NT2/D1 (cell line): Measurements from ENCODE around the gene FSTL3.
A peak's percentile ranks its signal among the peaks of the same experiment; 100 is the strongest.

ENCODE experiments used
- DNase-seq: peaks from one replicate; pipeline ENCODE4 v3.0.0-alpha.2; 2011; ENCODE audit warnings: low read depth, low spot score
- H3K27me3 ChIP-seq: 2 replicates; pipeline ENCODE4 v1.6.0; 2011; ENCODE audit warnings: mild to moderate bottlenecking; ENCODE audit not compliant: insufficient read length, insufficient read depth
- H3K36me3 ChIP-seq: 2 replicates; pipeline ENCODE4 v1.6.1; 2011; ENCODE audit warnings: mild to moderate bottlenecking, low read length, mixed read lengths; ENCODE audit not compliant: insufficient read depth, insufficient read length
- H3K4me1 ChIP-seq: 2 replicates; pipeline ENCODE4 v1.5.1; 2011; ENCODE audit not compliant: insufficient read depth, insufficient read length
- H3K4me3 ChIP-seq: 2 replicates; pipeline ENCODE4 v1.5.1; 2011; ENCODE audit warnings: low read depth; ENCODE audit not compliant: insufficient read length
- H3K9ac ChIP-seq: 2 replicates; pipeline ENCODE4 v1.6.0; 2011; ENCODE audit warnings: low read depth; ENCODE audit not compliant: insufficient read length
- H3K9me3 ChIP-seq: 2 replicates; pipeline ENCODE4 v1.5.1; 2011; ENCODE audit warnings: mild to moderate bottlenecking, low read length; ENCODE audit not compliant: insufficient read depth
- SUZ12 ChIP-seq: IDR thresholded peaks from 2 replicates; pipeline ENCODE4 v1.6.1; 2011; ENCODE audit not compliant: insufficient read length, insufficient read depth; ENCODE audit errors: extremely low read depth
- YY1 ChIP-seq: IDR thresholded peaks from 2 replicates; pipeline ENCODE4 v1.6.1; 2011; ENCODE audit not compliant: insufficient read length, insufficient read depth
- ZNF274 ChIP-seq: IDR thresholded peaks from 2 replicates; pipeline ENCODE4 v1.6.1; 2011; ENCODE audit warnings: mild to moderate bottlenecking, low read depth, low read length

The FSTL3 gene

DNA sequence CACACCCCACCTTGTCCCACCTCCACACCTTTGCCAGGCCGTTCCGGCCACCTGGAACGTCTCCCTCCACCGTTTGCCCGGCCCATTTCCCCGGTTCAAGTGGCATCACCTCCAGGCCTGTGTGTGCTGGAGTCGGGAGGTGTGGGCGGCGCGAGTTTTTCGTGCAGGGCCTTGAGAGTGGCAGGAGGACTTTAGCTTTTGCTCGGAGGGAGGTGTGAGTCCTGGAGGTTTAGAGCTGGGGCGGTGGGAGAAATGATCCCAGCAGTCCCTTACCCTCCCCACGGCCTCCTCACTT lies 28.2 kb downstream of the FSTL3 start:
- no peaks in the 10 kb centered on the region for H3K27me3 ChIP-seq
- TF ChIP-seq SUZ12 (no peak), YY1 (no peak), ZNF274 (no peak)
- no peaks in the 10 kb centered on the region for H3K36me3 ChIP-seq
- DNase-seq: no peak
- H3K9me3 ChIP-seq: no peaks in the 10 kb centered on the region
- H3K4me3 ChIP-seq: peak overlapping the region; percentile 56
- H3K9ac ChIP-seq: peak overlapping the region; percentile 80
- peaks cover 8% of the 10 kb centered on the region for H3K4me1 ChIP-seq

DNA sequence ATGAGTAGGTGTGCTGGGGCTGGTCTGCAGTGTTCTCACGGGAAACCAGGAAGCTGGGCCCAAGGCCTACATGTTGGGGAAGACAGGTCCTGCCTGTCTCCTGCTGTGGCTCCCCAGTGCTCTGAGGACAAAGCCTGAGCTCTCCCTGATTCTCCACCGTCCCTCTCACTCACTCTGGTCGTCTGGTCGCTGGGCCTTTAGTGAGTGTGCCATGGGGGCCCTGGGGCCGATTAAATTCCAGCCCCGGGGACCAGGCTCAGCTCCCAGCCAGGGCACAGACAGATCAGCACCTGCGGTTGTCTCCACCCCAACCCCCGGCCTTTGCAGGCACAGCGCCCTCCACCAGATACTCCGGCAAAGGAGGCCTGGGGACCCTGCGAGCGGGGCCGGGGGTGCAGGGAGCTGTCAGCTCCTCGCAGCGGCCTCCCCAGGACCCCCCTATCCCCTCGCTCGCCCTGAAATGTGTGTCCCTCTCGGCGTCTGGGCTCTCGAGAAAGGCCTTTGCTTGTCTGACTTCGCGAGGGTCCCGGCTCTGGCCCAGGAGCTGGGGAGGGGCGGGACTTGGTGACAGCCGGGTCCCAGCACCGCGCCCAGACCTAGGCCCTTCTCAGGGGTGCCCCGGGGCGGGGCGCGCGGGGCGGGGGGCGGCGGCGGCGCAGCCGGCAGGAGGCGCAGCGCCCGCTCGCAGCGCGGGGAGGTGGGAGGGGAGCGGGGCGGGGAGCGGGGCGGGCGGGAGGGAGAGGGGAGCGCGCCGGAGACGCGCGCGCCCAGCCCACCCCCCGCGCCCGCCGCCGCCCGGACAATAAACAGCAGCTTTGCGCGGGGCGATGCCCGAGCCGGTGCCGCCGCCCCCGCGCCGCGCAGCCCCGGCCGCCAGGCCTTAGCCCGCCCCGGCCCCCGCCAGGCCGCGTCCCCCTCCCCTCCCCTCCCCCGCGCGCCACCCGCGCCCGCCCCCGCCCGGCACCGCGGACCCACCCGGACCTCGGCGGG lies 32.3 kb downstream of the FSTL3 start, which contains the start of gene PALM:
TSS of gene PALM (plus strand) at position 782 of the 990 bp plus-strand sequence. CDS start 212 bp downstream, outside the sequence.
- H3K9me3 ChIP-seq: no peaks in the 10 kb centered on the region
- H3K4me3 ChIP-seq: peak within 1 kb of the TSS; percentile 62
- TF ChIP-seq ZNF274: no peak
- TF ChIP-seq SUZ12: no peak
- no peak for TF ChIP-seq YY1
- H3K4me1 ChIP-seq: peaks cover 16% of the 10 kb centered on the region
- no peaks in the 10 kb centered on the region for H3K36me3 ChIP-seq
- no peak for DNase-seq
- H3K9ac ChIP-seq: peak within 1 kb of the TSS; percentile 83
- H3K27me3 ChIP-seq: no peaks in the 10 kb centered on the region

GRCh38 chr19:709196-709964 lies 33.2 kb downstream of the FSTL3 start:
- peak overlapping the region; percentile 83 for H3K9ac ChIP-seq
- no peak for DNase-seq
- no peaks in the 10 kb centered on the region for H3K9me3 ChIP-seq
- peaks cover 13% of the 10 kb centered on the region for H3K4me1 ChIP-seq
- TF ChIP-seq ZNF274 (no peak), YY1 (no peak), SUZ12 (no peak)
- H3K36me3 ChIP-seq: no peaks in the 10 kb centered on the region
- H3K4me3 ChIP-seq: peak overlapping the region; percentile 62
- no peaks in the 10 kb centered on the region for H3K27me3 ChIP-seq

DNA sequence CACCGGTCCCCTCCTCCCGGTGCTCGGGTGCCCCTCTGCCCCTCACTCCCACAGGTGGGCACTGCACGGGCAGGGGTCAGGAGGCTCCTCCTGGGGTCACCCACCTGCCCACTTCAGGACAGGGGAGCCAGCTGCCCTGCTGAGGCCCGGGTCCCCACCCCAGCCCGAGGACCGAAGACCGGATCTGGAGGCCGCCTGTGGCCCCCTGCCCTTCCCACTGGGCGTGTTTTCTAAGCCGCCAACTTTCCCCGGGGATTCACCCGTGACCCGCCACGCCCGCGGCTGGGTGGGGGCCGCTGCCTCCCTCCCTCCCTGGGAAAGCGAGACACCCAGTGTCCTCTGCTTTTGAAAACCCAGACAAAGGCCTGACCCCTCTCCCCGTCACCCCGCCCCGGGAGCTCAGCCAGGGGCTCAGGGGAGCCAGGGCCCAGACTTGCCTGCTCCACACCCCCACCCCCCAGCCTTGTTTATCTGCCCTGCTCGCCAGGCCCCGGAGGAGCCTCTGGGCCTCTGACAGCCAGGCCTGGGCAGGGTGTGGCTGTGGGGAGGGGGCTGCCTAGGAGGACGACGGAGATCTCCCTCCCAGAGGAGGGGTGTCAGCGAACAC lies 33.9 kb downstream of the FSTL3 start:
- peak overlapping the region; percentile 62 for H3K4me3 ChIP-seq

DNA sequence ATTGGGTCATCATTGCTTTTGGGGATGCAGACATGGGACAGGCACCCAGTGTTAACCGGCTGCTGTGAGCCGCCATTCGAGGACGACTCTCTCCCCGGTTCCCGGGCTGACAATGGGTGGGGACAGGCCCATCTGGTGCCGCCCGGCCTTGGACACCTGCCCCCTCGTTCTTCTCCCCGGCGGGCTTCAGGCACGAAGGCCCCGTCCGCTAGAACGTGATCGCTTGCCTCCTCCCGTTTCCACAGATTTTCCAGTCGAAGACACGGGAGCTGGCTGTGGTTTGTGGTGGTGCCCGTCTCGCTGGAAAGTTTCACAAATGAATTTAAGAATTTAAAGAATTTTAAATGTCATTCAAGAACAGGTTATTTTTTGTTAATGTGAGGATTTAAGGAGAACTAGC lies 34.6 kb downstream of the FSTL3 start:
- Histone ChIP-seq H3K36me3 (peaks cover 4% of the 10 kb centered on the region), H3K9me3 (no peaks in the 10 kb centered on the region), H3K9ac (no peak overlapping the region), H3K4me1 (peaks cover 11% of the 10 kb centered on the region), H3K27me3 (no peaks in the 10 kb centered on the region), H3K4me3 (no peak overlapping the region)
- TF ChIP-seq YY1 (no peak), SUZ12 (no peak), ZNF274 (no peak)
- DNase-seq: no peak

More for the DNA sequence above, 33.9 kb downstream of the FSTL3 start:
- Histone ChIP-seq H3K9ac (peak overlapping the region; percentile 83), H3K36me3 (no peaks in the 10 kb centered on the region), H3K4me1 (peaks cover 11% of the 10 kb centered on the region), H3K27me3 (no peaks in the 10 kb centered on the region), H3K9me3 (no peaks in the 10 kb centered on the region)
- no peak for TF ChIP-seq ZNF274
- TF ChIP-seq YY1: no peak
- TF ChIP-seq SUZ12: no peak
- DNase-seq: no peak

- no peak overlapping the region for H3K9ac ChIP-seq
Observed at GRCh38 chr19:711254-711653, 35.1 kb downstream of the FSTL3 start.

DNA sequence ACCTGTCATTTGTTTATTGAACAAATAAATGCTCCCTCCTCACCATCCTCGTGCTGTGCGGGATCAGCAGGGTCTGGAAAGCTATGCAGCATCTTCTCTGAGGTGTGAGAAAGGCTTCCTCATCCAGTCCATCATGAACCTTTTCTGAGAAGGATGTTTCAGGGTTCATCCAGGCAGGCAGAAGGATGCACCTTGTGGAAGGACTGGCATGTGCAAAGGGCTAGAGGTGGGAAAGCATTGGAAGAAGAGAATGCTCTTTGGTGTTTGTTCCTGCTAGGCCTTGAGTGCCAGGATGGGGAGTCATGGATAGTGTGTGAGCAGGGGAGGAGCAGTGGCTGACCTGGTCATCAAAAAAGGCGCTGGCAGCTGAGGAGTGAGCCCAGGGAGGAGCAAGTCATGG lies 39.2 kb downstream of the FSTL3 start:
- H3K9ac ChIP-seq: no peak overlapping the region
- no peak overlapping the region for H3K4me3 ChIP-seq
- TF ChIP-seq YY1 (no peak), SUZ12 (no peak), ZNF274 (no peak)
- H3K27me3 ChIP-seq: no peaks in the 10 kb centered on the region
- H3K9me3 ChIP-seq: no peaks in the 10 kb centered on the region
- no peak for DNase-seq
- H3K36me3 ChIP-seq: peaks cover 4% of the 10 kb centered on the region
- H3K4me1 ChIP-seq: peaks cover 16% of the 10 kb centered on the region

More at GRCh38 chr19:711254-711653, 35.1 kb downstream of the FSTL3 start:
- Histone ChIP-seq H3K9me3 (no peaks in the 10 kb centered on the region), H3K4me3 (no peak overlapping the region), H3K4me1 (peaks cover 11% of the 10 kb centered on the region), H3K36me3 (peaks cover 4% of the 10 kb centered on the region), H3K27me3 (no peaks in the 10 kb centered on the region)
- no peak for TF ChIP-seq YY1
- TF ChIP-seq SUZ12: no peak
- no peak for TF ChIP-seq ZNF274
- no peak for DNase-seq
